Measurements from ENCODE around the gene CELF4. TPM values are rescaled to one million over a fixed set of nuclear protein-coding genes. Genes with fewer than 3 reads are reported as not detected.

CELF4 gene
- polyA plus RNA-seq, 1 donor (not counting 4 experiments of a cell fraction or from before 2014, with no cell fraction given) = not detected

DNA sequence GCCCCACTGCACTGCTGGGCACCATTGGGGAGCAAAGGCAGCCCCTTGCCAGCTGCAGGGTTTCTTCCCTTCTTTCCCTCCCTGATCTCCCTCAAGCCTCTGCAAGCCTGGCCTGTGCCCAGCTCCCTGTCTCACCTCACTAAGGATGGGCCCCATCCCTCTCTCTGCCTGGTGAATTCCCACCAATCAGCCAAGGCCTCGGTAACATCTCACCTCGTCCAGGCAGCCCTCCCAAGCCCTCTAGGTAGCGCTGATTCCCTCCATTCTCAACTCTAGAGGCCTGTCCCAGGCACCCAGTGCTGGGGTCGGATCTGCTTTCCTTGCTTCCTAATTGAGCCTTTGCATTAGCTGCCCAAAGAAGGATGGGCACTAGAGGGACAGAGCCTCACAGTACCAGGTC, 63.0 kb downstream of the CELF4 start:
- no peak overlapping the region for H2AFZ ChIP-seq (ENCODE audit: control insufficient read depth, low read length)

DNA sequence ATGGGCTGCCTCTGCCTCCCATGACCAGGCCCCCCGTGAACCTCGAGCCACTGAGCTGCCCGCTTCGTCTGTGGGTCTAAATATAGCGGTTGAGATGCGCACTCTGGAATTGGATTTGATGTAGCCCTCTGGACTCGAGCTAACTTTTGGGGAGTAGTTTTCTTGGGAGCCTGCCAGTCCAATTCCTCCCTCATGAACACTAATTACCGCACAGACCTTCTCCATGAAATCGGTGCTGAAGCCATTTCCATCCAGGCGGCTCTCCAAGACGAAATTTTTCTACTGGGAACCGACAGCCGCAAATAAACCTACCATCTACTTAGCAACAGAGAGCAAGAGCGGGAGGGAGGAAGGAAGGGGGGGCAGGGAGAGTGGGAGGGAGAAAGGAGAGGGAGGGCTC, 63.6 kb downstream of the CELF4 start:
- DNase-seq (ENCODE audit: low read depth, low spot score) = no peak
- dilution Hi-C loops (cut with MboI; ENCODE audit: extremely low pct_ligation_motif_present, low sequenced_read_pairs) = no loop called here
- no peak overlapping the region for H3K9ac ChIP-seq (ENCODE audit: control insufficient read depth, extremely low read depth, insufficient read depth, low read length)
- H4K20me1 ChIP-seq (ENCODE audit: control insufficient read depth, extremely low read depth, insufficient read depth, low read length) = no peaks in the 10 kb centered on the region
- H3K9me1 ChIP-seq (ENCODE audit: control insufficient read depth, extremely low read depth, insufficient read depth, low read length) = no peaks in the 10 kb centered on the region
- no peak for FAIRE-seq
- H3K27me3 ChIP-seq (ENCODE audit: control insufficient read depth, extremely low read depth, insufficient read depth, low read length) = no peaks in the 10 kb centered on the region
- H3K4me2 ChIP-seq (ENCODE audit: control insufficient read depth, extremely low read depth, insufficient read depth, low read depth, low read length) = no peak overlapping the region
- no peak for TF ChIP-seq EZH2 (IDR thresholded peaks at IDR 0.05; ENCODE audit: low read length)
- TF ChIP-seq, protein P1, sequence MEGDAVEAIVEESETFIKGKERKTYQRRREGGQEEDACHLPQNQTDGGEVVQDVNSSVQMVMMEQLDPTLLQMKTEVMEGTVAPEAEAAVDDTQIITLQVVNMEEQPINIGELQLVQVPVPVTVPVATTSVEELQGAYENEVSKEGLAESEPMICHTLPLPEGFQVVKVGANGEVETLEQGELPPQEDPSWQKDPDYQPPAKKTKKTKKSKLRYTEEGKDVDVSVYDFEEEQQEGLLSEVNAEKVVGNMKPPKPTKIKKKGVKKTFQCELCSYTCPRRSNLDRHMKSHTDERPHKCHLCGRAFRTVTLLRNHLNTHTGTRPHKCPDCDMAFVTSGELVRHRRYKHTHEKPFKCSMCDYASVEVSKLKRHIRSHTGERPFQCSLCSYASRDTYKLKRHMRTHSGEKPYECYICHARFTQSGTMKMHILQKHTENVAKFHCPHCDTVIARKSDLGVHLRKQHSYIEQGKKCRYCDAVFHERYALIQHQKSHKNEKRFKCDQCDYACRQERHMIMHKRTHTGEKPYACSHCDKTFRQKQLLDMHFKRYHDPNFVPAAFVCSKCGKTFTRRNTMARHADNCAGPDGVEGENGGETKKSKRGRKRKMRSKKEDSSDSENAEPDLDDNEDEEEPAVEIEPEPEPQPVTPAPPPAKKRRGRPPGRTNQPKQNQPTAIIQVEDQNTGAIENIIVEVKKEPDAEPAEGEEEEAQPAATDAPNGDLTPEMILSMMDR (optimal IDR thresholded peaks at IDR 0.05 in 1 of 3, IDR thresholded peaks at IDR 0.05 in 1 of 3, conservative IDR thresholded peaks at IDR 0.05 in 1 of 3; ENCODE audit: extremely low read depth in 1 of 3, insufficient read depth in 2 of 3, low read length in 3 of 3) = no peak
- H3K79me2 ChIP-seq (ENCODE audit: control insufficient read depth, insufficient read depth, low read length) = no peaks in the 10 kb centered on the region
- H3K9me3 ChIP-seq (ENCODE audit: control insufficient read depth, low read depth, low read length) = no peaks in the 10 kb centered on the region
- H3K36me3 ChIP-seq (ENCODE audit: control insufficient read depth in 2 of 2, extremely low read depth in 1 of 2, insufficient read depth in 2 of 2, low read length in 2 of 2) = no peaks in the 10 kb centered on the region
- no peak overlapping the region for H3K4me3 ChIP-seq (ENCODE audit: control insufficient read depth in 2 of 3, extremely low read depth in 1 of 3, insufficient read depth in 2 of 3, low read depth in 1 of 3, low read length in 3 of 3)
- H3K4me1 ChIP-seq (ENCODE audit: control insufficient read depth, extremely low read depth, insufficient read depth, low read length) = peaks cover 6% of the 10 kb centered on the region
- no peak overlapping the region for H2AFZ ChIP-seq (ENCODE audit: control insufficient read depth, low read length)
- H3K27ac ChIP-seq (ENCODE audit: control insufficient read depth, insufficient read depth, low read length) = no peak overlapping the region

More for the DNA sequence above, 63.0 kb downstream of the CELF4 start:
- DNase-seq (ENCODE audit: low read depth, low spot score) (no peak), FAIRE-seq (no peak)
- dilution Hi-C loops (cut with MboI; ENCODE audit: extremely low pct_ligation_motif_present, low sequenced_read_pairs) = no loop called here
- H3K79me2 ChIP-seq (ENCODE audit: control insufficient read depth, insufficient read depth, low read length) = no peaks in the 10 kb centered on the region
- H3K4me2 ChIP-seq (ENCODE audit: control insufficient read depth, extremely low read depth, insufficient read depth, low read depth, low read length) = no peak overlapping the region
- peaks cover 6% of the 10 kb centered on the region for H3K4me1 ChIP-seq (ENCODE audit: control insufficient read depth, extremely low read depth, insufficient read depth, low read length)
- H3K27me3 ChIP-seq (ENCODE audit: control insufficient read depth, extremely low read depth, insufficient read depth, low read length) = no peaks in the 10 kb centered on the region
- no peaks in the 10 kb centered on the region for H3K9me1 ChIP-seq (ENCODE audit: control insufficient read depth, extremely low read depth, insufficient read depth, low read length)
- TF ChIP-seq, protein P1 (optimal IDR thresholded peaks at IDR 0.05 in 1 of 3, IDR thresholded peaks at IDR 0.05 in 1 of 3, conservative IDR thresholded peaks at IDR 0.05 in 1 of 3; ENCODE audit: extremely low read depth in 1 of 3, insufficient read depth in 2 of 3, low read length in 3 of 3) = no peak
- no peak for TF ChIP-seq EZH2 (IDR thresholded peaks at IDR 0.05; ENCODE audit: low read length)
- H3K36me3 ChIP-seq (ENCODE audit: control insufficient read depth in 2 of 2, extremely low read depth in 1 of 2, insufficient read depth in 2 of 2, low read length in 2 of 2) = no peaks in the 10 kb centered on the region
- H4K20me1 ChIP-seq (ENCODE audit: control insufficient read depth, extremely low read depth, insufficient read depth, low read length) = no peaks in the 10 kb centered on the region
- no peak overlapping the region for H3K27ac ChIP-seq (ENCODE audit: control insufficient read depth, insufficient read depth, low read length)
- H3K9ac ChIP-seq (ENCODE audit: control insufficient read depth, extremely low read depth, insufficient read depth, low read length) = no peak overlapping the region
- no peaks in the 10 kb centered on the region for H3K9me3 ChIP-seq (ENCODE audit: control insufficient read depth, low read depth, low read length)
- no peak overlapping the region for H3K4me3 ChIP-seq (ENCODE audit: control insufficient read depth in 2 of 3, extremely low read depth in 1 of 3, insufficient read depth in 2 of 3, low read depth in 1 of 3, low read length in 3 of 3)

All from keratinocyte (primary cell).